ENCODE data around the gene RNU7-1.

DNA sequence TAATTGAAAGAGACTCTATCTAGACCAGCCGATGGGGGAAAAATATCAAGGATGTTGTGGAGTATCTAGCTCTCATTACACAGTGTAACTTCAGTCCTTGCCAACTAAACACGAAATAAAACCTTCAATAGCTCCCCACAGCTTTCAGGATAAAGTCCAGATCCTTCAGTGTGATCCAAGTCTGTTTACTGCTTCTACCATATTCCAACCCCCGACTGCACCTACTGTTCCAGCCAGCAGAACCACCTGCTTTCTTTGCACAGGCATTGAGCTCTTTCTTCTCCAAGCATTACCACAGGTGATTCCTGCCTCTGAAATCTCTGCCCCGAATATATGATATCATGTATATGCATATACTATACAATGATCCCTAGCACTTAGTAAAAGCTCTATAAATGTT is 41.2 kb upstream of the RNU7-1 start:
- TF ChIP-seq EZH2 (IDR thresholded peaks at IDR 0.05; ENCODE audit: insufficient read depth, poor library complexity, severe bottlenecking) (no peak), EZH2phosphoT487 (IDR thresholded peaks at IDR 0.05; ENCODE audit: insufficient read depth, low read depth) (no peak)
